Activated CD8-positive, alpha-beta memory T cell treated with anti-CD3 and anti-CD28 coated beads for 1 hour (primary cell): Measurements from ENCODE around the gene RTP5.
"Not testable (repeated sequence)": the region's sequence is repeated elsewhere in the genome, so short reads cannot be mapped to it uniquely, and the experiment has no call there.

Experiments used
- DNase-seq, 2 donors: peaks; one replicate each; pipeline ENCODE4 v3.0.0-alpha.2; 2020; ENCODE audit warnings: low read depth in 1 of 2; ENCODE audit errors: extremely low read depth in 1 of 2

The RTP5 gene

DNA sequence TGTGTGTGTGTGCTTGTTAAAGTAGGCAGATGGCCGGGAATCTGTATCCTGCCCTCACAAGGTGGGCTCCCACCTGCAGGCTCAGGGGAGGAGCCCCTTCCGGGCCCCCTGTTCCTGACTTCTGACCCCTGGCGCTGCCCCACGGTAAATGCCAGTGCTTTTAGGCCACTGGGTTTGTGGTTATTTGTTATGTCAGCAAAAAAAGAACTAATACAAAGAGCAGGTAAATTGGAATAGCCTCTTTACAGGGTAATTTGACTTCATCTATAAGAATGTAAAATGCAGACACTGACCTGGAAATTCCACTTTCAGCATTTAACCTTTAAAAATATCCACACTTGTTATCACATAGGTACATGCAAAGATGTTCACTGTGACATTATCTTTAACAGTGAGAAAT, 44.2 kb downstream of the RTP5 start:
- DNase-seq, result no peak

- no peak for DNase-seq
Observed at GRCh38 chr2:241914542-241914941, 45.0 kb downstream of the RTP5 start.

DNA sequence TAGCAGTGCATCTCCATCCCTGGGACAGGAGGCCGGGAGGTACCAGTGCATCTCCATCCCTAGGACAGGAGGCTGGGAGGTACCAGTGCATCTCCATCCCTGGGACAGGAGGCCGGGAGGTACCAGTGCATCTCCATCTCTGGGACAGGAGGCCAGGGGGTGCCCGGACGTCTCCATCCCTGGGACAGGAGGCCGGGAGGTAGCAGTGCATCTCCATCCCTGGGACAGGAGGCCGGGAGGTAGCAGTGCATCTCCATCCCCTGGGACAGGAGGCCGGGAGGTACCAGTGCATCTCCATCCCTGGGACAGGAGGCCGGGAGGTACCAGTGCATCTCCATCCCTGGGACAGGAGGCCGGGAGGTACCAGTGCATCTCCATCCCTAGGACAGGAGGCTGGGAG, 52.1 kb downstream of the RTP5 start:
- DNase-seq, result not testable (repeated sequence)

GRCh38 chr2:241922411-241922810, 52.9 kb downstream of the RTP5 start:
- no peak for DNase-seq

DNA sequence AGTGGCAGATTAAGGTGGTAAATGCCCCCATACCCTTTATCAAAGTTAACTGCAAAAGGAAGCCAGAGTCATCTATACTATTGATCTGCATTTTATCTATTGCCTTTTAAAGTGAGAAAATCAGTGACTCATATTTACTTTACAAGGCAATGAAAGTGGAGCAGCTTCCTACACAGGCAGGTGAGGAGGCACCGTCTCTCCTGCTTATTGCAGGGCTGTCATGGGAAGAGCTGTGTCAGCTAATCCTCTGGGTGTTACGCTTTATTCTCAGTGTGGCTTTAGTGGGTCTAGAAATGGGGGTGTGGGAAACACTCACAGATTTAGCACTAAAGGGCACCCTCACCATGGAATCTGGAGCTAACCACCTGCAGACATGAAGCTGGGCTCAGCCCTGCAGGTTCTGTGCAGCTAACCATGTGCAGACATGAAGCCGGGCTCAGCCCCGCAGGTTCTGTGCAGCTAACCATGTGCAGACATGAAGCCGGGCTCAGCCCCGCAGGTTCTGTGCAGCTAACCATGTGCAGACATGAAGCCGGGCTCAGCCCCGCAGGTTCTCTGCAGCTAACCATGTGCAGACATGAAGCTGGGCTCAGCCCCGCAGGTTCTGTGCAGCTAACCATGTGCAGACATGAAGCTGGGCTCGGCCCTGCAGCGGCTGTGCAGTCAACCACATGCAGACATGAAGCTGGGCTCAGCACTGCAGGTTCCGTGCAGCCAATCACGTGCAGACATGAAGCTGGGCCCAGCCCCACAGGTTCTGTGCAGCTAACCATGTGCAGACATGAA, 53.5 kb downstream of the RTP5 start:
- DNase-seq, result not testable (repeated sequence)
